ENCODE data around the gene TNNC2.

- TF ChIP-seq CTCF (IDR thresholded peaks at IDR 0.05) = no peak
- TF ChIP-seq POLR2A (IDR thresholded peaks at IDR 0.05) = no peak
These were observed 33.6 kb upstream of the TNNC2 start for GRCh38 chr20:45860560-45861220.
